ENCODE data around the gene ALG11. TPM values are rescaled to one million over a fixed set of nuclear protein-coding genes. Genes with fewer than 3 reads are reported as not detected.

ALG11 gene
- total RNA-seq, 3 donors from 2014 or later: 25.6 to 29.0 (median 28.1) TPM

DNA sequence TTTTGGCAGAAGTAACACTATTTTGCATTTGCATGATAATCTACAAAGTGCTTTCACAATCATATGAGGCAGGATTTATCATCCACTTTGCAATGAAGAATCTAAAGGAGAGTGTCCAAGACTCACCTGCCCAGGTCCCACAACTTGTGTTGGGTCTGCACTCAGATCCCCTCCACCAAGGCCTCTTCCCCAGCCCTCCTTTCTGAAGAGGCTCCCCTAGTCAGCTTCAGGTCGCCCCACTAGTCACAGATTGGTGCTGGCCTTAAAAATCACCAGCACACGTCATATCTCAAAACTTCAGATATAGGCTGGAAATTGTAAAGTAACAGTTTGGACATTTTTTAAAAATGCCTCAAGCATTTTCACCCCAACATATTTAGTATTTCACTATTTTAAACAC, 18.5 kb upstream of the ALG11 start:
- Histone ChIP-seq H3K4me1 (no peaks in the 10 kb centered on the region), H3K4me3 (no peak overlapping the region), H3K36me3 (no peaks in the 10 kb centered on the region), H3K27ac (no peak overlapping the region), H3K9me3 (no peaks in the 10 kb centered on the region), H3K27me3 (no peaks in the 10 kb centered on the region)
- no peak for DNase-seq (ENCODE audit: low spot score in 2 of 2)
- TF ChIP-seq POLR2A (IDR thresholded peaks at IDR 0.05) (no peak), POLR2AphosphoS5 (IDR thresholded peaks at IDR 0.05) (no peak)
- TF ChIP-seq, protein P1, sequence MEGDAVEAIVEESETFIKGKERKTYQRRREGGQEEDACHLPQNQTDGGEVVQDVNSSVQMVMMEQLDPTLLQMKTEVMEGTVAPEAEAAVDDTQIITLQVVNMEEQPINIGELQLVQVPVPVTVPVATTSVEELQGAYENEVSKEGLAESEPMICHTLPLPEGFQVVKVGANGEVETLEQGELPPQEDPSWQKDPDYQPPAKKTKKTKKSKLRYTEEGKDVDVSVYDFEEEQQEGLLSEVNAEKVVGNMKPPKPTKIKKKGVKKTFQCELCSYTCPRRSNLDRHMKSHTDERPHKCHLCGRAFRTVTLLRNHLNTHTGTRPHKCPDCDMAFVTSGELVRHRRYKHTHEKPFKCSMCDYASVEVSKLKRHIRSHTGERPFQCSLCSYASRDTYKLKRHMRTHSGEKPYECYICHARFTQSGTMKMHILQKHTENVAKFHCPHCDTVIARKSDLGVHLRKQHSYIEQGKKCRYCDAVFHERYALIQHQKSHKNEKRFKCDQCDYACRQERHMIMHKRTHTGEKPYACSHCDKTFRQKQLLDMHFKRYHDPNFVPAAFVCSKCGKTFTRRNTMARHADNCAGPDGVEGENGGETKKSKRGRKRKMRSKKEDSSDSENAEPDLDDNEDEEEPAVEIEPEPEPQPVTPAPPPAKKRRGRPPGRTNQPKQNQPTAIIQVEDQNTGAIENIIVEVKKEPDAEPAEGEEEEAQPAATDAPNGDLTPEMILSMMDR (IDR thresholded peaks at IDR 0.05): no peak
- intact Hi-C loops (cut with DNase I; ENCODE audit: low total_unique reads): loop anchor here (10.0 kb wide), 1 partner anchor 131 kb away; the partner anchor contains the start of gene NEK5

DNA sequence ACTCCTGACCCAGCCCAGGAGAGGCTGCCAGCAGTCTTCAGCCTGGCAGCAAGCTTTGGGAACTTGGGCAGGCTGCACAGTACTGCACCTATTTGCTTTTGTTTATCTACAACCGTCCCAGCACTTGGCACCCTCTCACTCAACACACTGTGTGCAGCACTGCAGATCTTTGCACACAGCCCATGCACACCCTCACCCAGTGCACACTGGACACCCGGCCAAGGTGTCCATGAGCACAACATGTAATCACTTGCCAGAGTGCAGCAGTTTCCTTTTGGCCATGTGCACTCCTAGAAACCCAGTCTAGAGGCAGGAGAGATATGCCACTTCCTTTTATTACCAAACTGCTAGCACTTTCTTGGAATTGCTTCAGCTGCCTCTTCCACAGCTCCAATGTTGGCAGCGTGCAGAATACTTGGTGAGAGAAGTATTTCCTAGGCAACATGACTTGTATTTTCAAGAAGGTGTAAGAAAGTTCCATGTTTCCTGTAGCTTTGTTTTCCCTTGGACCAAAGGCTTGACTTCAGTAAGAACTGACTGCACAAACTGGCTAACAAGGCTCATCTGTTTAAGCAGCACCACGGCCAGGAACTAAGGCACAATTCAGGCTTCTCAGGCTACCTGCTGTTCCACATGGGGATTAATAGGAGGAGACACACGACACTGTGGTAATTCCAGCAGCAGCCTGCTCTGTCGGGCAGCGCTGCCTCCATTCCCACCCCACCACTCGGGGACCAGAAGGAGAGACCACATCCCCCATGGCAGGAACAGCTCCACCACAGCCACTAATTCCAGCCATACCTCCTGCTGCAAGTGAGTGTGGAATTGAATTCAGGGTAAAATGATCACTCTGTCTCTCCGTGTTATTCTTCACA, 16.3 kb upstream of the ALG11 start:
- Histone ChIP-seq H3K4me3 (peak overlapping the region in 2 of 3 donors; percentile 9 to 22), H3K27me3 (no peaks in the 10 kb centered on the region), H3K27ac (peak overlapping the region; percentile 63 to 67), H3K9me3 (no peaks in the 10 kb centered on the region), H3K4me1 (no peaks in the 10 kb centered on the region), H3K36me3 (no peaks in the 10 kb centered on the region)
- no peak for DNase-seq (ENCODE audit: low spot score in 2 of 2)
- TF ChIP-seq POLR2A (IDR thresholded peaks at IDR 0.05): no peak
- TF ChIP-seq, protein P1 (IDR thresholded peaks at IDR 0.05): no peak
- TF ChIP-seq POLR2AphosphoS5 (IDR thresholded peaks at IDR 0.05): no peak
- intact Hi-C loops (cut with DNase I; ENCODE audit: low total_unique reads): loop anchor here (10.0 kb wide), 1 partner anchor 129 kb away; the partner anchor contains the start of gene NEK5

DNA sequence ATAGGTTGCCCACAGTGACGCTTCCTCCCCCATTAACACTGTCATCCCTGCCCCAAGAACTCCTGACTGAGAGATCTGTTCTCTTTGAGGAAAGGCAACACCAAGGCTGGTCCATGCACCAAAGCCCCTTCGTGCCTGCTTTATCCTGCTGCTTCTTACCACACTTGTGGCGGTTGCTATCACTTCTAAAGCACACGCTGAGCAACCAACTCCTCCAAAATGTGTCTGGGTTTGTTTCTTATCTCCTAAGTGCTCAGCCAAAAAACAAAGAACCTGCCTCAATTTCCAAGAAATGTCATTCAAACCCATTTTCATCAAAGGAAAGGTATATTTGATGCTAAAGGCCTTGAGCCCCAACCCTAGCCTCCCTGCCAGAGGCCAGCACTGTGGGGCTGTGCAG, 15.6 kb upstream of the ALG11 start:
- intact Hi-C loops (cut with DNase I; ENCODE audit: low total_unique reads): loop anchor here (10.0 kb wide), 1 partner anchor 128 kb away; the partner anchor contains the start of gene NEK5
- Histone ChIP-seq H3K4me1 (no peaks in the 10 kb centered on the region), H3K27ac (peak overlapping the region in 1 of 2 donors; percentile 67), H3K4me3 (no peak overlapping the region), H3K27me3 (no peaks in the 10 kb centered on the region), H3K36me3 (no peaks in the 10 kb centered on the region), H3K9me3 (no peaks in the 10 kb centered on the region)
- no peak for DNase-seq (ENCODE audit: low spot score in 2 of 2)
- TF ChIP-seq, protein P1 (IDR thresholded peaks at IDR 0.05): no peak
- TF ChIP-seq POLR2AphosphoS5 (IDR thresholded peaks at IDR 0.05) (no peak), POLR2A (IDR thresholded peaks at IDR 0.05) (no peak)

DNA sequence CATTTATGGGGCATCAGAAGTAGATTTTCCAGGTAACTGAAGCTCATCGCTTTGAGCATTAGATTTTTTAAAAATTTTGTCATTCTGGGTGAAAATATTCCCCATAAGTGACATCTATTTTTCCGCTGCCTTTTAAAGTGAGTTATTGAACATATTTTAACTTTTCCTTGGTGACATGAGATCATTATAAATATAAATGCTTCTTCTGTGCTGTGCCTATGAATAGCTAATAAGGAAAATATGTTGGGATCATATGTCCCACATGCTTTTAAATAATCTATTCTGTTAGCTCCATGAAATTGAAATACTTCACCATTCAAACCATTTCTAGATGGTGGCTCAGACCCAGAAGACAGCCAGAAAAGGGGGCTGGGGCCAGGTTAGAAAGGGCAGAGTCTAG, 15.0 kb upstream of the ALG11 start:
- no peaks in the 10 kb centered on the region for H3K4me1 ChIP-seq
- TF ChIP-seq, protein P1 (IDR thresholded peaks at IDR 0.05): no peak
- no peak for TF ChIP-seq POLR2A (IDR thresholded peaks at IDR 0.05)
- TF ChIP-seq POLR2AphosphoS5 (IDR thresholded peaks at IDR 0.05): no peak
- H3K27ac ChIP-seq: no peak overlapping the region
- intact Hi-C loops (cut with DNase I; ENCODE audit: low total_unique reads): loop anchor here (10.0 kb wide), 1 partner anchor 128 kb away; the partner anchor contains the start of gene NEK5
- no peaks in the 10 kb centered on the region for H3K36me3 ChIP-seq
- no peaks in the 10 kb centered on the region for H3K9me3 ChIP-seq
- no peak overlapping the region for H3K4me3 ChIP-seq
- no peaks in the 10 kb centered on the region for H3K27me3 ChIP-seq
- DNase-seq (ENCODE audit: low spot score in 2 of 2): no peak

Data from breast epithelium (tissue), 4 donors.